Panc1 (cell line): ENCODE measurements around the gene RYR3.

ENCODE experiments used
- CTCF ChIP-seq: fragments of 450-650 bp; IDR thresholded peaks from 2 replicates; pipeline ENCODE4 v1.5.1; 2017; ENCODE audit warnings: mild to moderate bottlenecking
- TF ChIP-seq, protein P1 (sequence below), 2 experiments: IDR thresholded peaks; 2 replicates each; pipeline ENCODE4 v1.6.1; 2011 to 2012; ENCODE audit warnings: low read depth in 2 of 2, control low read depth in 1 of 2, low read length in 1 of 2, mild to moderate bottlenecking in 1 of 2, moderate library complexity in 1 of 2; ENCODE audit not compliant: insufficient read depth in 1 of 2

DNA sequence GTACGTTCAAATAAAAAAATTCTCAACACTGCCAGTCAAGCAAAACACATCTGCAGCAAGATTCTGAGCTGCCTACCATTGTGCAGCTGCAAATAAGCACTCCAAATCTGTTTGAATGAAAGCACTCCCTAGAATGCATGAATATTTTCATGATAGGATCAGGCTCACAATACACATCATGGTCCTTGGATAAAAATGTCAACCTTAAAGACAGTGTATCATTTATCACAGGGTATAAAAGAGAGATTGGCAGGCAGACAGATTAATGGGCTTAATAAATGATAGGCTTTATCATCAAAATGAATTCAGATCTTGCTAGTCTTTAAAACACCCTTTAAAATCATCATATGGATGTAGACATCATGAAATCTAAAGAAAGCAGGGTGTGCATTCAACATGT, 9.2 kb downstream of the RYR3 start:
- no peak for TF ChIP-seq CTCF
- TF ChIP-seq, protein P1, sequence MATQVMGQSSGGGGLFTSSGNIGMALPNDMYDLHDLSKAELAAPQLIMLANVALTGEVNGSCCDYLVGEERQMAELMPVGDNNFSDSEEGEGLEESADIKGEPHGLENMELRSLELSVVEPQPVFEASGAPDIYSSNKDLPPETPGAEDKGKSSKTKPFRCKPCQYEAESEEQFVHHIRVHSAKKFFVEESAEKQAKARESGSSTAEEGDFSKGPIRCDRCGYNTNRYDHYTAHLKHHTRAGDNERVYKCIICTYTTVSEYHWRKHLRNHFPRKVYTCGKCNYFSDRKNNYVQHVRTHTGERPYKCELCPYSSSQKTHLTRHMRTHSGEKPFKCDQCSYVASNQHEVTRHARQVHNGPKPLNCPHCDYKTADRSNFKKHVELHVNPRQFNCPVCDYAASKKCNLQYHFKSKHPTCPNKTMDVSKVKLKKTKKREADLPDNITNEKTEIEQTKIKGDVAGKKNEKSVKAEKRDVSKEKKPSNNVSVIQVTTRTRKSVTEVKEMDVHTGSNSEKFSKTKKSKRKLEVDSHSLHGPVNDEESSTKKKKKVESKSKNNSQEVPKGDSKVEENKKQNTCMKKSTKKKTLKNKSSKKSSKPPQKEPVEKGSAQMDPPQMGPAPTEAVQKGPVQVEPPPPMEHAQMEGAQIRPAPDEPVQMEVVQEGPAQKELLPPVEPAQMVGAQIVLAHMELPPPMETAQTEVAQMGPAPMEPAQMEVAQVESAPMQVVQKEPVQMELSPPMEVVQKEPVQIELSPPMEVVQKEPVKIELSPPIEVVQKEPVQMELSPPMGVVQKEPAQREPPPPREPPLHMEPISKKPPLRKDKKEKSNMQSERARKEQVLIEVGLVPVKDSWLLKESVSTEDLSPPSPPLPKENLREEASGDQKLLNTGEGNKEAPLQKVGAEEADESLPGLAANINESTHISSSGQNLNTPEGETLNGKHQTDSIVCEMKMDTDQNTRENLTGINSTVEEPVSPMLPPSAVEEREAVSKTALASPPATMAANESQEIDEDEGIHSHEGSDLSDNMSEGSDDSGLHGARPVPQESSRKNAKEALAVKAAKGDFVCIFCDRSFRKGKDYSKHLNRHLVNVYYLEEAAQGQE (IDR thresholded peaks at IDR 0.05; ENCODE audit: insufficient read depth in 1 of 2, low read depth in 2 of 2, low read length in 1 of 2), result no peak
